ENCODE data around the gene ANKZF1. TPM values are rescaled to one million over a fixed set of nuclear protein-coding genes. Genes with fewer than 3 reads are reported as not detected.

Gene ANKZF1
- total RNA-seq, 1 donor from 2014 or later, result 46.3 TPM

- Histone ChIP-seq H3K27me3 (ENCODE audit: control insufficient read depth, insufficient read depth, low read length) (no peaks in the 10 kb centered on the region), H3K4me3 (ENCODE audit: low read depth, low read length) (peak overlapping the region; percentile 75), H3K36me3 (ENCODE audit: control insufficient read depth, insufficient read depth, low read length) (peaks cover 48% of the 10 kb centered on the region)
- TF ChIP-seq, protein P1, sequence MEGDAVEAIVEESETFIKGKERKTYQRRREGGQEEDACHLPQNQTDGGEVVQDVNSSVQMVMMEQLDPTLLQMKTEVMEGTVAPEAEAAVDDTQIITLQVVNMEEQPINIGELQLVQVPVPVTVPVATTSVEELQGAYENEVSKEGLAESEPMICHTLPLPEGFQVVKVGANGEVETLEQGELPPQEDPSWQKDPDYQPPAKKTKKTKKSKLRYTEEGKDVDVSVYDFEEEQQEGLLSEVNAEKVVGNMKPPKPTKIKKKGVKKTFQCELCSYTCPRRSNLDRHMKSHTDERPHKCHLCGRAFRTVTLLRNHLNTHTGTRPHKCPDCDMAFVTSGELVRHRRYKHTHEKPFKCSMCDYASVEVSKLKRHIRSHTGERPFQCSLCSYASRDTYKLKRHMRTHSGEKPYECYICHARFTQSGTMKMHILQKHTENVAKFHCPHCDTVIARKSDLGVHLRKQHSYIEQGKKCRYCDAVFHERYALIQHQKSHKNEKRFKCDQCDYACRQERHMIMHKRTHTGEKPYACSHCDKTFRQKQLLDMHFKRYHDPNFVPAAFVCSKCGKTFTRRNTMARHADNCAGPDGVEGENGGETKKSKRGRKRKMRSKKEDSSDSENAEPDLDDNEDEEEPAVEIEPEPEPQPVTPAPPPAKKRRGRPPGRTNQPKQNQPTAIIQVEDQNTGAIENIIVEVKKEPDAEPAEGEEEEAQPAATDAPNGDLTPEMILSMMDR (IDR thresholded peaks at IDR 0.05; ENCODE audit: insufficient read depth, low read length, severe bottlenecking), result peak; percentile 1
- DNase-seq (ENCODE audit: low read depth), result peak; percentile 51
- FAIRE-seq, result no peak
Measured at GRCh38 chr2:219218217-219218731, 11.3 kb upstream of the ANKZF1 start.

DNA sequence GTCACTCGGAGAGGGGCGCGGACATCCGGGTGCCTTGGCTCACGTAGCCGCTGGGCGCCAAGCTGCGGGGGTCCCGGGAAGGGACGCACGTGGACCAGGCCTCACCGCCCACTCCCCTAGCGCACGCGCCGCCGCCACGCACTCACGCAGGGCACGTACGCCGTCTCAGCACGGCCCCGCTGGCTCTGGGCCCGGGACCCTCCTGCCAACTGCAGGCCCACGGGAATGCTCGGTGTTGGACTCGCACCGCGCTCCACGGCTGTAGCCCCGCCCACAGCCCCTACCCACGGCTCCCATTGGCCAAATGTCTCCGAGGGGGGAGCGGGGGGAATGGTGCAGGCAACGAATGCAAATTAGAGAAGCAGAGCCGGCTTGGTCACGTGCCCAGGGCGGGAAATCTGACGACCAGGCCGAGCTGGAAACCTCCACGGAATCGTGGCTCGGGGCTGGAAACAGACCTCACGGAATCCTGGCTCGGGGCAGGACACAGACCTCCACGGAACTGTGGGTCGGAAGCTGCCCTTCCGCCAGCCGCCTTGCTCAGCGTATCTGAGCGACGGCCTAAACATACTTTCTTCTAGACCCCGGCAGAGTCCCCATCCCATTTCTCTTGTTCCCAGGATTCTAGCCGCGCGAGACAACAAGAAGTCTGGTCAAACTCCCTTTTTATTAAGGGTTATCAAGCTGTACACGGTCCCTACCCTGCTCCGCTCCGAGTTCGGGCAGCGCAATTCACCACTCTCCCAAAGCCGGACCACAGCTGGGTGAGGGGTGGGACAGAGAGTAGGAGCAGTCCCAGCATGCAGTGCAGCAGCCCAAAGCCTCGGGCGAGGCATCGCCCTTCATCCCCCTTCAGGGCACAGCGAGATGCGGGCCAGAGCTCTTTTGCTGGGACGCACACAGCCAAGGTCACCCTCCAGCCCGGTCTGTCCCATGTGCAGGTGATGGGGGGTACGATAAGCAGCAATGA lies 10.6 kb upstream of the ANKZF1 start, which contains the start of gene ABCB6:
Gene ABCB6 (minus strand): TSS at position 227 of the 970 bp plus-strand sequence. CDS start 285 bp downstream, outside the sequence.
- DNase-seq (ENCODE audit: low read depth) (peak; percentile 74), FAIRE-seq (no peak)
- H3K27me3 ChIP-seq (ENCODE audit: control insufficient read depth, insufficient read depth, low read length), result no peaks in the 10 kb centered on the region
- peaks cover 50% of the 10 kb centered on the region for H3K36me3 ChIP-seq (ENCODE audit: control insufficient read depth, insufficient read depth, low read length)
- TF ChIP-seq, protein P1 (IDR thresholded peaks at IDR 0.05; ENCODE audit: insufficient read depth, low read length, severe bottlenecking), result no peak
- peak within 1 kb of the TSS; percentile 75 for H3K4me3 ChIP-seq (ENCODE audit: low read depth, low read length)

DNA sequence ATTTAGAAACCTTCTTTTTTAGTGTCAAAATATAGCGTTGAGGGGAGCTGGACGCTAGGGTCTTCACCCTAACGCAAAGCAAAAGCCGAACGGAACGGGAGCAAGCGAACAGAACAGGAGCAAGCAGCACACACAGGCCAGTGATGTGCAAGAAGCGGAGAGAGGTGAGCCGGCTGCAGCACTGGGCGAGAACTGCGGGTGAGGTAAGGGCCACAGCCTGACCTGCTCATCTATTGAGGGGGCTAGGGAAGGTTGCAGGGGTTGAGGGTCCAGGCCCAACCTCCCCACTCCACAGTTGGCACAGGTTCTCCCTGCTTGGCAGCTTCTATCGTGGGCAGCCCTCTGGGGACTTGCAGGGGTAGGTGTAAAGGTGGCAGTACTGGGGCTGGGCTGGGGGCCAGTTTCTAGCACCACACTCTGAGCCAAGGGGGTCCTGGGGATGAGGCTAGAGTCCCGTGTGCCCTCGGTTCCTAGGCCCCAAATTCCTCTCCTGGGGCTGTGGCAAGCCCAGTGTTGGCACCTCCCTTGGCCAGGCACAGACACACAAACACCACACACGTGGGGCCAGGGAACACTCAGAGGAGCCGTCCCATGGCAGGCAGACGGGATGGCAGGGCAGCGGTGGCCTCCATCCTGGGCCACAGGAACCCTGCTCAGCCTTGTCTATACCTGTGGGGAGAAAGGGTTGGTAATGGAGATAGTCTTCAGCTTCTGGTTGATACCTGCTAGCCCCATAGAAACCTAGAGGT lies 9.6 kb upstream of the ANKZF1 start:
- FAIRE-seq (no peak), DNase-seq (ENCODE audit: low read depth) (no peak)
- H3K27me3 ChIP-seq (ENCODE audit: control insufficient read depth, insufficient read depth, low read length), result no peaks in the 10 kb centered on the region
- TF ChIP-seq, protein P1 (IDR thresholded peaks at IDR 0.05; ENCODE audit: insufficient read depth, low read length, severe bottlenecking), result no peak
- no peak overlapping the region for H3K4me3 ChIP-seq (ENCODE audit: low read depth, low read length)
- peaks cover 49% of the 10 kb centered on the region for H3K36me3 ChIP-seq (ENCODE audit: control insufficient read depth, insufficient read depth, low read length)

DNA sequence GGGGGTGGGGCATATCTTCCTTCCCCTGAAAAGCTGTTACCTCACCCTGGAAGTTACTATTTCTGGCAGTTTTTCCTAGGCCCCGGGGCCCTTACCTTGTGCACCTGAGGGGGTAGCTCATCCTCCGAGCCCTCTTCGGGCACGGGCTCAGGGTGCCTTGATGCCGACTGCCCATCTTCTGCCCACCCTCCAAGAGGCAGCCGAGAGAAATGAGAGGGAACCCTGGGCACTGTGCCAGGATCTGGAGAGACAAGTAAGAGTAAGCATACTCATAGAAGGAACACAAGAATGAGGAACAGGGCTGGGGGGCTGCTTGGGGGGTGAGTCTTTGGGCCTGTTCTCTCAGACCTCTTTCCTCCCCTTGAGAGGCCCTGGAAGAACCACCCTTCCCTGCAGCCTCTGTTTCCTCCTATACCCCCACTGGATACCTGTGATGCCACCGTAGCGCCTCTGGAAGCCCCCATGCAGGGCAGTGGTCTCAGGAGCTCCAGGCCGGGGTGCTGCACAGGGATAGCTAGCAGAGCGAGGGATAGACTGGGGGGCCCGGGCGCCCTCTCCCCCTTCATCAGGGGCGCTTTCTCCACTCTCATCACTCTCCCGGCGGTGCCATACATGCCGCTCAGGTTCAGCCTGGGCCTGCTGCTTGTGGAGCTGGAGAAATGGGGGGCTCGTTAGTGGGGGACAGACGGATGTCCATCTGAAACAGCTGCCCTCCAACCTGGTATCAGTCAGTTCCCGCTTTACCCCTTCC lies 8.8 kb upstream of the ANKZF1 start:
- DNase-seq (ENCODE audit: low read depth) (no peak), FAIRE-seq (no peak)
- no peaks in the 10 kb centered on the region for H3K27me3 ChIP-seq (ENCODE audit: control insufficient read depth, insufficient read depth, low read length)
- TF ChIP-seq, protein P1 (IDR thresholded peaks at IDR 0.05; ENCODE audit: insufficient read depth, low read length, severe bottlenecking), result no peak
- no peak overlapping the region for H3K4me3 ChIP-seq (ENCODE audit: low read depth, low read length)
- peaks cover 50% of the 10 kb centered on the region for H3K36me3 ChIP-seq (ENCODE audit: control insufficient read depth, insufficient read depth, low read length)

DNA sequence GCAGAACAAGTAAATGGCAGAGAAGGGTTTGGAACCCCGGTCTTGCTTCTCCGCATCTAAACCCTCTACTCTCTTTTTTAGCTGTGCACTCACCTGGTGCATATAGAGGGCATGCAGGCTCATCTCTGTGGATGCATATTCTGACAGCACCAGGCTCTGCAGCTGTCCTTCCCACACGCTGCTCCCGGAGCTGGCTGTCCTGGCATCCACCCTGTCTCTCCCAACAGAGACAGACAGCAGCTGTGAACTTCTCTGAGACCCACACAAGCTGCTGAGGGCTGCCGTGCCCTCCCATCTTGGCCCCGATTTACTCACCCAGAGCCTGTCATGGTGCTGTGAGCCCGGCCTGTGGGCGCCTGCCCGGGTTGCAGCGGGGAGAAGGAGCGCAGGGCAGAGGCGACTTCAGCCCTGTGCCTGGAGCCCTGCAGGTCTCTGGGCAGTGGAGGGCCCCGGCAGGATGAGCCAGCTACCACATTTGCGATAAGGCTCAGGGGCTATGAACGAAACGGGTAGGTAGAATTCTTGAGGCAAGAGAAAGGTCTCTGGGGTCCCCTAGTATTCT lies 7.6 kb upstream of the ANKZF1 start:
- no peak overlapping the region for H3K4me3 ChIP-seq (ENCODE audit: low read depth, low read length)
- peaks cover 40% of the 10 kb centered on the region for H3K36me3 ChIP-seq (ENCODE audit: control insufficient read depth, insufficient read depth, low read length)
- no peak for FAIRE-seq
- TF ChIP-seq, protein P1 (IDR thresholded peaks at IDR 0.05; ENCODE audit: insufficient read depth, low read length, severe bottlenecking), result no peak
- H3K27me3 ChIP-seq (ENCODE audit: control insufficient read depth, insufficient read depth, low read length), result no peaks in the 10 kb centered on the region
- DNase-seq (ENCODE audit: low read depth), result no peak
